GM12878 (cell line): ENCODE results near the gene SUN5. TPM values are rescaled to one million over a fixed set of nuclear protein-coding genes. Genes with fewer than 3 reads are reported as not detected.

Source experiments
- FOXM1 ChIP-seq: IDR thresholded peaks from 2 replicates; pipeline ENCODE4 v1.6.1; 2012; ENCODE audit warnings: low read depth, mild to moderate bottlenecking, inconsistent platforms, low read length, moderate library complexity
- SUPT20H ChIP-seq: IDR thresholded peaks from 2 replicates; pipeline ENCODE4 v1.6.1; 2011; ENCODE audit warnings: low read depth, mild to moderate bottlenecking, low read length, moderate library complexity, borderline replicate concordance; ENCODE audit not compliant: control insufficient read depth
- TAF1 ChIP-seq: IDR thresholded peaks from 2 replicates; pipeline ENCODE4 v1.6.1; 2011; ENCODE audit warnings: mild to moderate bottlenecking, low read depth, low read length, borderline replicate concordance
- ZBED1 ChIP-seq: IDR thresholded peaks from 2 replicates; pipeline ENCODE4 v1.6.1; 2016; ENCODE audit warnings: borderline replicate concordance
- ZBTB40 ChIP-seq: fragments of 450-650 bp; IDR thresholded peaks from 2 replicates; pipeline ENCODE4 v1.6.1; 2016; ENCODE audit warnings: mild to moderate bottlenecking, moderate library complexity, borderline replicate concordance
- polyA plus RNA-seq, 11 experiments: library from polyadenylated mRNA; depleted of rRNA in 4 of 11; unstranded in 6 of 11; stranded (reverse) in 5 of 11; fragments of >200 nt; fragmentation: Nextera tagmentation in 4 of 11; fragmentation: Illumina TruSeq in 1 of 11; extraction: Ambion mirVana in 4 of 11; extraction: Trizol in 1 of 11; gene quantifications; 1 replicate in 1 of 11; 2 replicates in 10 of 11; pipeline versions ENCODE4 v1.2.1 to v1.2.3, GENCODE V29; 2011 to 2016; ENCODE audit warnings: inconsistent platforms in 2 of 11, missing spikeins in 2 of 11, low read depth in 1 of 11
- total RNA-seq, 4 experiments: library from RNA; depleted of rRNA in 3 of 4; stranded (reverse); fragments of >200 nt in 3 of 4; fragmentation: Illumina TruSeq in 1 of 4; extraction: Trizol in 1 of 4; gene quantifications; 2 replicates each; pipeline versions ENCODE4 v1.2.1 to v1.2.3, GENCODE V29; 2013 to 2021
- TF ChIP-seq, protein P1 (sequence below): IDR thresholded peaks from 2 replicates; pipeline ENCODE4 v1.6.1; 2011; ENCODE audit warnings: borderline replicate concordance, low read depth, mild to moderate bottlenecking, moderate library complexity, mixed read lengths, low read length; ENCODE audit not compliant: insufficient read depth; ENCODE audit errors: extremely low read length
- TF ChIP-seq, protein P2 (sequence below): fragments of 450-650 bp; formaldehyde crosslinking; IDR thresholded peaks from 2 replicates; pipeline ENCODE4 v1.4.0; 2022; ENCODE audit warnings: mild to moderate bottlenecking, moderate library complexity
- TF ChIP-seq, protein P3 (sequence below): fragments of 450-650 bp; IDR thresholded peaks from 2 replicates; pipeline ENCODE4 v1.6.1; 2017; ENCODE audit warnings: mild to moderate bottlenecking, moderate library complexity
- TF ChIP-seq, protein P4 (sequence below): fragments of 450-650 bp; IDR thresholded peaks from 2 replicates; pipeline ENCODE4 v1.6.1; 2017; ENCODE audit warnings: mild to moderate bottlenecking, moderate library complexity

The SUN5 gene
- total and polyA plus RNA-seq, 10 of the 15 experiments (the other 5 are each of a cell fraction or from before 2014, with no cell fraction given): not detected

DNA sequence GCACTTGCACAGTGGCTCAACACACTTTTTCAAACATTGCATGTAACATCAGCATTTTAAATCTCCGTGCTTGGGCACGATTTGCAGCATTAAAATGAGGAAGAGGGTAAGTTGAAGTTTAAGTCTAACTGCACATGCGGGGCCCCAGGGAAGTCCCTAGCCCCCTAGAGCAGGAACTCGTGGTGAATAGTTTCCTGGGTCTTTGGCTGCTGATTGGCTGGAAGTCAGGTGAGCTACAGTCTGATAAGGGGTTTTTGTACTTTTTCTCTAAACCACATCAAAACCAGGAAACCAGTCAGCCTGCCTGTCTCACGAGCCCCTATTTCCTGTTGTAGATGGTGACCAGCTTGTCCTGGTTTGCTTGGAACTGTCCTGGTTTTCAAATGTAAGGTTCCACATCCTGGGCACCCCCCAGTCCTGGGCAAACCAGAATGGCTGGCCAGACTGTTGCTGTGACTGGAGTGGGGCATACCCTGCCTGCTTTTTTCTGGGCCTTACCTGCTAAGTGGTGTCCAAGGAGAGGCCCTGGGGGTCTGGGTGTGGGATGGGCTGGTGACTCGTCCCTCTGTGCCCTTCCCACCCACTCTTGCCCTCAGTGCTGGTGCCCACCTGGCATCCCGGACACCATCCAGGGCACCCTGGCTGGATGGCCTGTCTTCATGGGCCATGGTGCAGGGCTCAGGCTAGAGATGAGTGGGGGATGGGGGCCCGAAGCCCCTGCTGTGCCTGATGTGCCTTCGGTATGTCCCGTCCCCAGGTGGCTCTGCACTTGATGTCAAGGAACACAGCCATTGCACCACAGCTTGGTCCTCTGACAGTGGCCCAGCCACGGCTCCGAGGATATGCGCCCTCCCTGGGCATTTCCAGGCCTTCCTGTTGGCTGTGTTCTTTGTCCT lies 31.8 kb downstream of the SUN5 start (continued):
- TF ChIP-seq, protein P1, sequence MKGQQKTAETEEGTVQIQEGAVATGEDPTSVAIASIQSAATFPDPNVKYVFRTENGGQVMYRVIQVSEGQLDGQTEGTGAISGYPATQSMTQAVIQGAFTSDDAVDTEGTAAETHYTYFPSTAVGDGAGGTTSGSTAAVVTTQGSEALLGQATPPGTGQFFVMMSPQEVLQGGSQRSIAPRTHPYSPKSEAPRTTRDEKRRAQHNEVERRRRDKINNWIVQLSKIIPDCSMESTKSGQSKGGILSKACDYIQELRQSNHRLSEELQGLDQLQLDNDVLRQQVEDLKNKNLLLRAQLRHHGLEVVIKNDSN: peak; percentile 45
- TF ChIP-seq FOXM1 (peak; percentile 61; the same call in 1 of the 2 replicates), ZBTB40 (no peak; the same call in 1 of the 2 replicates), SUPT20H (no peak), ZBED1 (0 out of 2 replicates have a peak, but pooled peaks have one; percentile 31), TAF1 (no peak)
- TF ChIP-seq, protein P2, sequence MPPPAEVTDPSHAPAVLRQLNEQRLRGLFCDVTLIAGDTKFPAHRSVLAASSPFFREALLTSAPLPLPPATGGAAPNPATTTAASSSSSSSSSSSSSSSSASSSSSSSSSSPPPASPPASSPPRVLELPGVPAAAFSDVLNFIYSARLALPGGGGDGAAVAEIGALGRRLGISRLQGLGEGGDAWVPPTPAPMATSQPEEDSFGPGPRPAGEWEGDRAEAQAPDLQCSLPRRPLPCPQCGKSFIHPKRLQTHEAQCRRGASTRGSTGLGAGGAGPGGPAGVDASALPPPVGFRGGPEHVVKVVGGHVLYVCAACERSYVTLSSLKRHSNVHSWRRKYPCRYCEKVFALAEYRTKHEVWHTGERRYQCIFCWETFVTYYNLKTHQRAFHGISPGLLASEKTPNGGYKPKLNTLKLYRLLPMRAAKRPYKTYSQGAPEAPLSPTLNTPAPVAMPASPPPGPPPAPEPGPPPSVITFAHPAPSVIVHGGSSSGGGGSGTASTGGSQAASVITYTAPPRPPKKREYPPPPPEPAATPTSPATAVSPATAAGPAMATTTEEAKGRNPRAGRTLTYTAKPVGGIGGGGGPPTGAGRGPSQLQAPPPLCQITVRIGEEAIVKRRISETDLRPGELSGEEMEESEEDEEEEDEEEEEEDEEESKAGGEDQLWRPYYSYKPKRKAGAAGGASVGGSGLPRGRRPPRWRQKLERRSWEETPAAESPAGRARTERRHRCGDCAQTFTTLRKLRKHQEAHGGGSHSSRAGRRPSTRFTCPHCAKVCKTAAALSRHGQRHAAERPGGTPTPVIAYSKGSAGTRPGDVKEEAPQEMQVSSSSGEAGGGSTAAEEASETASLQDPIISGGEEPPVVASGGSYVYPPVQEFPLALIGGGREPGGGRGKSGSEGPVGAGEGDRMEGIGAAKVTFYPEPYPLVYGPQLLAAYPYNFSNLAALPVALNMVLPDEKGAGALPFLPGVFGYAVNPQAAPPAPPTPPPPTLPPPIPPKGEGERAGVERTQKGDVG (CRISPR knock-in tag): no peak
- TF ChIP-seq, protein P3, sequence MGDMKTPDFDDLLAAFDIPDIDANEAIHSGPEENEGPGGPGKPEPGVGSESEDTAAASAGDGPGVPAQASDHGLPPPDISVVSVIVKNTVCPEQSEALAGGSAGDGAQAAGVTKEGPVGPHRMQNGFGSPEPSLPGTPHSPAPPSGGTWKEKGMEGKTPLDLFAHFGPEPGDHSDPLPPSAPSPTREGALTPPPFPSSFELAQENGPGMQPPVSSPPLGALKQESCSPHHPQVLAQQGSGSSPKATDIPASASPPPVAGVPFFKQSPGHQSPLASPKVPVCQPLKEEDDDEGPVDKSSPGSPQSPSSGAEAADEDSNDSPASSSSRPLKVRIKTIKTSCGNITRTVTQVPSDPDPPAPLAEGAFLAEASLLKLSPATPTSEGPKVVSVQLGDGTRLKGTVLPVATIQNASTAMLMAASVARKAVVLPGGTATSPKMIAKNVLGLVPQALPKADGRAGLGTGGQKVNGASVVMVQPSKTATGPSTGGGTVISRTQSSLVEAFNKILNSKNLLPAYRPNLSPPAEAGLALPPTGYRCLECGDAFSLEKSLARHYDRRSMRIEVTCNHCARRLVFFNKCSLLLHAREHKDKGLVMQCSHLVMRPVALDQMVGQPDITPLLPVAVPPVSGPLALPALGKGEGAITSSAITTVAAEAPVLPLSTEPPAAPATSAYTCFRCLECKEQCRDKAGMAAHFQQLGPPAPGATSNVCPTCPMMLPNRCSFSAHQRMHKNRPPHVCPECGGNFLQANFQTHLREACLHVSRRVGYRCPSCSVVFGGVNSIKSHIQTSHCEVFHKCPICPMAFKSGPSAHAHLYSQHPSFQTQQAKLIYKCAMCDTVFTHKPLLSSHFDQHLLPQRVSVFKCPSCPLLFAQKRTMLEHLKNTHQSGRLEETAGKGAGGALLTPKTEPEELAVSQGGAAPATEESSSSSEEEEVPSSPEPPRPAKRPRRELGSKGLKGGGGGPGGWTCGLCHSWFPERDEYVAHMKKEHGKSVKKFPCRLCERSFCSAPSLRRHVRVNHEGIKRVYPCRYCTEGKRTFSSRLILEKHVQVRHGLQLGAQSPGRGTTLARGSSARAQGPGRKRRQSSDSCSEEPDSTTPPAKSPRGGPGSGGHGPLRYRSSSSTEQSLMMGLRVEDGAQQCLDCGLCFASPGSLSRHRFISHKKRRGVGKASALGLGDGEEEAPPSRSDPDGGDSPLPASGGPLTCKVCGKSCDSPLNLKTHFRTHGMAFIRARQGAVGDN: 0 out of 2 replicates have a peak, but pooled peaks have one; percentile 67
- TF ChIP-seq, protein P4, sequence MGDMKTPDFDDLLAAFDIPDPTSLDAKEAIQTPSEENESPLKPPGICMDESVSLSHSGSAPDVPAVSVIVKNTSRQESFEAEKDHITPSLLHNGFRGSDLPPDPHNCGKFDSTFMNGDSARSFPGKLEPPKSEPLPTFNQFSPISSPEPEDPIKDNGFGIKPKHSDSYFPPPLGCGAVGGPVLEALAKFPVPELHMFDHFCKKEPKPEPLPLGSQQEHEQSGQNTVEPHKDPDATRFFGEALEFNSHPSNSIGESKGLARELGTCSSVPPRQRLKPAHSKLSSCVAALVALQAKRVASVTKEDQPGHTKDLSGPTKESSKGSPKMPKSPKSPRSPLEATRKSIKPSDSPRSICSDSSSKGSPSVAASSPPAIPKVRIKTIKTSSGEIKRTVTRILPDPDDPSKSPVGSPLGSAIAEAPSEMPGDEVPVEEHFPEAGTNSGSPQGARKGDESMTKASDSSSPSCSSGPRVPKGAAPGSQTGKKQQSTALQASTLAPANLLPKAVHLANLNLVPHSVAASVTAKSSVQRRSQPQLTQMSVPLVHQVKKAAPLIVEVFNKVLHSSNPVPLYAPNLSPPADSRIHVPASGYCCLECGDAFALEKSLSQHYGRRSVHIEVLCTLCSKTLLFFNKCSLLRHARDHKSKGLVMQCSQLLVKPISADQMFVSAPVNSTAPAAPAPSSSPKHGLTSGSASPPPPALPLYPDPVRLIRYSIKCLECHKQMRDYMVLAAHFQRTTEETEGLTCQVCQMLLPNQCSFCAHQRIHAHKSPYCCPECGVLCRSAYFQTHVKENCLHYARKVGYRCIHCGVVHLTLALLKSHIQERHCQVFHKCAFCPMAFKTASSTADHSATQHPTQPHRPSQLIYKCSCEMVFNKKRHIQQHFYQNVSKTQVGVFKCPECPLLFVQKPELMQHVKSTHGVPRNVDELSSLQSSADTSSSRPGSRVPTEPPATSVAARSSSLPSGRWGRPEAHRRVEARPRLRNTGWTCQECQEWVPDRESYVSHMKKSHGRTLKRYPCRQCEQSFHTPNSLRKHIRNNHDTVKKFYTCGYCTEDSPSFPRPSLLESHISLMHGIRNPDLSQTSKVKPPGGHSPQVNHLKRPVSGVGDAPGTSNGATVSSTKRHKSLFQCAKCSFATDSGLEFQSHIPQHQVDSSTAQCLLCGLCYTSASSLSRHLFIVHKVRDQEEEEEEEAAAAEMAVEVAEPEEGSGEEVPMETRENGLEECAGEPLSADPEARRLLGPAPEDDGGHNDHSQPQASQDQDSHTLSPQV: no peak
